Testis (tissue), 3 donors: ENCODE data around the gene ELMO1. TPM values are rescaled to one million over a fixed set of nuclear protein-coding genes. Genes with fewer than 3 reads are reported as not detected.

Experiments
- DNase-seq: peaks from one replicate; pipeline ENCODE4 v3.0.0-alpha.2; 2019
- H3K27ac ChIP-seq, 2 donors: fragments of 200-600 bp; sonication (generic); one replicate each; pipeline ENCODE4 v1.5.1; 2019
- H3K27me3 ChIP-seq: fragments of 200-600 bp; sonication (generic); one replicate; pipeline ENCODE4 v1.5.1; 2019
- H3K36me3 ChIP-seq: fragments of 200-600 bp; sonication (generic); one replicate; pipeline ENCODE4 v1.5.1; 2017; ENCODE audit warnings: low read depth; ENCODE audit errors: missing control alignments
- H3K4me1 ChIP-seq: fragments of 200-600 bp; sonication (generic); one replicate; pipeline ENCODE4 v1.5.1; 2019
- H3K4me3 ChIP-seq, 2 donors: fragments of 200-600 bp; sonication (generic); one replicate each; pipeline ENCODE4 v1.5.1; 2017 to 2019
- H3K9me3 ChIP-seq: fragments of 200-600 bp; sonication (generic); one replicate; pipeline ENCODE4 v1.5.1; 2017
- POLR2A ChIP-seq: fragments of 450-650 bp; IDR thresholded peaks from one replicate; pipeline ENCODE4 v1.6.1; 2017; ENCODE audit warnings: antibody characterized with exemption, mild to moderate bottlenecking, moderate library complexity
- WGBS, 2 donors: methylation state at CpG; one replicate each; pipeline ENCODE4 v1.1.5; 2018; 5-methylcytosine and 5-hydroxymethylcytosine counted together
- intact Hi-C: fragments of 100-400 bp; cut with DNase I; formaldehyde crosslinking; loops from one replicate; pipeline ENCODE4 v1.15.1; 2023; ENCODE audit warnings: low total_unique reads
- polyA plus RNA-seq: library from polyadenylated mRNA; stranded (reverse); fragments of 350-450 nt; fragmentation: Illumina TruSeq; extraction: RNeasy Lipid Tissue Mini Kit (QIAGEN cat#74804); gene quantifications from one replicate; pipeline ENCODE4 v1.2.3, GENCODE V29; 2014; ENCODE audit warnings: low read depth, low replicate concordance; ENCODE audit not compliant: insufficient read depth
- total RNA-seq, 2 donors: library from RNA; depleted of rRNA; stranded (reverse); fragments of >200 nt; gene quantifications; one replicate each; pipeline ENCODE4 v1.2.3, GENCODE V29; 2016
- TF ChIP-seq, protein P1 (sequence below), 3 experiments: fragments of 450-650 bp in 2 of 3; fragments of 200-600 bp in 1 of 3; sonication (generic) in 1 of 3; IDR thresholded peaks; one replicate each; pipeline ENCODE4 v1.5.1; 2016 to 2019; ENCODE audit warnings: antibody characterized with exemption in 3 of 3, mild to moderate bottlenecking in 2 of 3, moderate library complexity in 1 of 3

ELMO1 gene
- total and polyA plus RNA-seq, 3 donors from 2014 or later: 12.9 to 47.2 (median 36.5) TPM

DNA sequence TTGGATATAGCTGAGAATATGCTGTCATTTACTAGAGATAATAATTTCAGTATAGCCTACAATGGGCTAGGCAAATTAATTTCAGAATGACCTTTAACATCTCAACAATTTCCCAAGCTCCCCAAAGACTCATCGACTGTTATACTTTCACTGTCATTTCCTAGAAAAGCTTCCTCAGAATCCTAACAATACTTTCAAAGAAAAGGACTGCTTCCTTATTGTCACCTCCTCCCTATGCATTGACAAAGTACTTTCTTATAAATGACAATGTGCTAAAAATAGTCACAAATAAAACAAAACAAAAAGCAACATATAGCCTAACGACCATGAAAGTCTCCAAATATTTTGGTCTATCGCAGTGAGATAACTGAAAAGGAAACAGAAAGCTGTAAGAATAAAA, 272.6 kb downstream of the ELMO1 start:
- no peaks in the 10 kb centered on the region for H3K36me3 ChIP-seq
- TF ChIP-seq, protein P1, sequence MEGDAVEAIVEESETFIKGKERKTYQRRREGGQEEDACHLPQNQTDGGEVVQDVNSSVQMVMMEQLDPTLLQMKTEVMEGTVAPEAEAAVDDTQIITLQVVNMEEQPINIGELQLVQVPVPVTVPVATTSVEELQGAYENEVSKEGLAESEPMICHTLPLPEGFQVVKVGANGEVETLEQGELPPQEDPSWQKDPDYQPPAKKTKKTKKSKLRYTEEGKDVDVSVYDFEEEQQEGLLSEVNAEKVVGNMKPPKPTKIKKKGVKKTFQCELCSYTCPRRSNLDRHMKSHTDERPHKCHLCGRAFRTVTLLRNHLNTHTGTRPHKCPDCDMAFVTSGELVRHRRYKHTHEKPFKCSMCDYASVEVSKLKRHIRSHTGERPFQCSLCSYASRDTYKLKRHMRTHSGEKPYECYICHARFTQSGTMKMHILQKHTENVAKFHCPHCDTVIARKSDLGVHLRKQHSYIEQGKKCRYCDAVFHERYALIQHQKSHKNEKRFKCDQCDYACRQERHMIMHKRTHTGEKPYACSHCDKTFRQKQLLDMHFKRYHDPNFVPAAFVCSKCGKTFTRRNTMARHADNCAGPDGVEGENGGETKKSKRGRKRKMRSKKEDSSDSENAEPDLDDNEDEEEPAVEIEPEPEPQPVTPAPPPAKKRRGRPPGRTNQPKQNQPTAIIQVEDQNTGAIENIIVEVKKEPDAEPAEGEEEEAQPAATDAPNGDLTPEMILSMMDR (IDR thresholded peaks at IDR 0.05): no peak
- TF ChIP-seq POLR2A: no peak
- intact Hi-C loops: no loop called here
- H3K9me3 ChIP-seq: no peaks in the 10 kb centered on the region
- 62 to 67% methylated on average over 3 of the region's 3 CpGs for WGBS, 2 donors
- H3K27me3 ChIP-seq: no peaks in the 10 kb centered on the region
- H3K27ac ChIP-seq: no peak overlapping the region
- H3K4me3 ChIP-seq: no peak overlapping the region
- no peak for DNase-seq
- no peaks in the 10 kb centered on the region for H3K4me1 ChIP-seq

DNA sequence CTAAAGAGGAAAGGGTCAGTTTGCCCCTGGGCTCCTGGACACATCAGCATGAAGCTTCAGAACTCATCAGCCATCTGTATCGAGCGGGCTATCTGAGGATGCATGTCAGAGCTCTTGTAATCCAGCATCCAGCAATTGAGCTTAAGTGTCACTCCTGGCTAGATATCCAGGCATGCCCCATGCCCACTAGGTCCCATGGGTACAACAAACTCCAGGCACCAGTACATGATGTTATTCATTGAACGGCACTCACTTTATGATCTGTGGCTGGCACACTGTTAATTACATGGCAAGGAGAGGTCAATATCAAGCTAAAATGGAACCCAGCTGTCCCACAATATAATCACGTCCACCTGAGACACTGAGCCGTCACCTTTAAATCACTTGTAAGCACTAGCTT, 274.2 kb downstream of the ELMO1 start:
- Histone ChIP-seq H3K9me3 (no peaks in the 10 kb centered on the region), H3K4me1 (no peaks in the 10 kb centered on the region), H3K36me3 (no peaks in the 10 kb centered on the region), H3K27me3 (no peaks in the 10 kb centered on the region), H3K27ac (no peak overlapping the region), H3K4me3 (no peak overlapping the region)
- WGBS, 2 donors: 89 to 93% methylated on average over 5 of the region's 5 CpGs
- TF ChIP-seq POLR2A: no peak
- TF ChIP-seq, protein P1 (IDR thresholded peaks at IDR 0.05): no peak
- DNase-seq: no peak
- intact Hi-C loops: no loop called here

DNA sequence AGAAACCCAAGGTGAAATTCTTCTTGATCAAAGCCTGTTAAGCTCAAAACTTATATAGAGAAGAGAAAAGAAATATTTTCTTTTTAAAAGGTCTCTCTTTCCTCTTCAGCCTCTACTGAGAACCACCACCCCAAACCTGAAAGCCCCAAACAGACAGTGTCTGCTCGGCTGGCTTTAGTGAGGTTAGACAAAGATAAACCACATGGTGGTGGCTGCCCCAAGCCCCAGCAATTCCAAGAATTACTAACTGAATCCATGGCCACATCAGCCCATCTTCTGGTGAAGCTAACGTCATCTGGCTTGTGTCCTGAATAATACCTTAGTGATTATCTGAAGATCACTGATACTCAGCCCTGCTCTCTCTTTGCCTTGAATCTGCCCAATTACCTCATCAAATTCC, 275.0 kb downstream of the ELMO1 start:
- Histone ChIP-seq H3K27me3 (no peaks in the 10 kb centered on the region), H3K36me3 (no peaks in the 10 kb centered on the region), H3K4me1 (no peaks in the 10 kb centered on the region), H3K27ac (no peak overlapping the region), H3K9me3 (no peaks in the 10 kb centered on the region), H3K4me3 (no peak overlapping the region)
- no peak for DNase-seq
- WGBS, 2 donors: 90 to 95% methylated on average over 2 of the region's 2 CpGs
- no peak for TF ChIP-seq POLR2A
- TF ChIP-seq, protein P1 (IDR thresholded peaks at IDR 0.05): no peak
- intact Hi-C loops: no loop called here

DNA sequence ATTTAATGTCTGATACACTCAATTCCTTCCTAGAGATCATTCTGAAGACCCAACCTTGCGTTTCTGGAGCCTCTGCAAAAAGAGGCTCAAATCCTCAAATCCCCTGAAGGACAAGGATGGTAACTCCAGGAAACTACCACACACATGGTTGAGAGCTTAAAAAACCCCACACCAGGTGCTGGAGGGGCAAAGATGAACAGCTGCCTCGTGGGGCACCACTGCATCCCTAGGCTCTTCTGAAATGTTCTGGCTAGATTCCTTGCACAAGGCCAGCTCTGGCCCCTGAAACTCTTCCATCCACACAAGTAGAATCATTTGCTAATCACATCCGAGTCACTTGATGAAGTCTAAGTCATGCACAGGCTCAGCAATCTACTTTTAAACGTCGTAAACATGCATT, 286.6 kb downstream of the ELMO1 start:
- H3K9me3 ChIP-seq: no peaks in the 10 kb centered on the region
- no peaks in the 10 kb centered on the region for H3K36me3 ChIP-seq
- no peak overlapping the region for H3K4me3 ChIP-seq
- no peak for DNase-seq
- TF ChIP-seq POLR2A: no peak
- TF ChIP-seq, protein P1 (IDR thresholded peaks at IDR 0.05): no peak
- no peaks in the 10 kb centered on the region for H3K27me3 ChIP-seq
- H3K27ac ChIP-seq: no peak overlapping the region
- H3K4me1 ChIP-seq: no peaks in the 10 kb centered on the region
- 69 to 72% methylated on average over 5 of the region's 5 CpGs for WGBS, 2 donors
- intact Hi-C loops: no loop called here

DNA sequence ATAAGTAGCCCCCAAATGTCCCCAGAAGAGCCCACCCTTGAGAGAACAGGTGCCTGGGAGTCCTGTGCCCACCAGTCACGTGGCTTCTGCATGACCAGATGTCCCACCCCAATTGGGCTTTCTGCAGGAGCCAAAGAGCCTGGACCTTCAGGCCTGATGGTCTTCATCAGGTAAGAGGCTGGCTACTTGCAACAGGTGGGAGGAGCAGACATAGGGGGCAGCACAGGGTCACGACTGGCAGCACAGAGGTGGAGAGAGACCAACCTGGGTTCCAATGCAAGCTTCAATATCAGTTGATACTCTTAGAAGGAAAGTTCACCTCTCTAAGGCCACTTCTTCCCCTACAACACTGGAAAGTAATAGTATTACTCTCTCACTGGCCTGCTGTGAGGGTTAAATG, 288.0 kb downstream of the ELMO1 start:
- Histone ChIP-seq H3K27me3 (no peaks in the 10 kb centered on the region), H3K36me3 (no peaks in the 10 kb centered on the region), H3K9me3 (no peaks in the 10 kb centered on the region), H3K4me1 (no peaks in the 10 kb centered on the region), H3K4me3 (no peak overlapping the region), H3K27ac (no peak overlapping the region)
- 67 to 89% methylated on average over 1 to 2 of the region's 2 CpGs for WGBS, 2 donors
- TF ChIP-seq, protein P1 (IDR thresholded peaks at IDR 0.05): no peak
- TF ChIP-seq POLR2A: no peak
- intact Hi-C loops: no loop called here
- no peak for DNase-seq
